Endometrial microvascular endothelial cells (primary cell): ENCODE measurements around the gene NUDT16L1. TPM values are rescaled to one million over a fixed set of nuclear protein-coding genes. Genes with fewer than 3 reads are reported as not detected.

Experiments used
- in situ Hi-C: cut with HindIII; loops from 2 replicates; pipeline ENCODE4 v1.10.0; 2017; ENCODE audit warnings: low sequenced_read_pairs, low pct_unique_long_range_greater_than_20kb; ENCODE audit errors: inconsistent ontology term
- total RNA-seq: library from RNA; depleted of rRNA; stranded (reverse); fragments of >200 nt; gene quantifications from one replicate; pipeline ENCODE4 v1.2.3, GENCODE V29; 2015; ENCODE audit errors: inconsistent ontology term

Gene NUDT16L1
- total RNA-seq, 1 donor from 2014 or later = 23.7 TPM

DNA sequence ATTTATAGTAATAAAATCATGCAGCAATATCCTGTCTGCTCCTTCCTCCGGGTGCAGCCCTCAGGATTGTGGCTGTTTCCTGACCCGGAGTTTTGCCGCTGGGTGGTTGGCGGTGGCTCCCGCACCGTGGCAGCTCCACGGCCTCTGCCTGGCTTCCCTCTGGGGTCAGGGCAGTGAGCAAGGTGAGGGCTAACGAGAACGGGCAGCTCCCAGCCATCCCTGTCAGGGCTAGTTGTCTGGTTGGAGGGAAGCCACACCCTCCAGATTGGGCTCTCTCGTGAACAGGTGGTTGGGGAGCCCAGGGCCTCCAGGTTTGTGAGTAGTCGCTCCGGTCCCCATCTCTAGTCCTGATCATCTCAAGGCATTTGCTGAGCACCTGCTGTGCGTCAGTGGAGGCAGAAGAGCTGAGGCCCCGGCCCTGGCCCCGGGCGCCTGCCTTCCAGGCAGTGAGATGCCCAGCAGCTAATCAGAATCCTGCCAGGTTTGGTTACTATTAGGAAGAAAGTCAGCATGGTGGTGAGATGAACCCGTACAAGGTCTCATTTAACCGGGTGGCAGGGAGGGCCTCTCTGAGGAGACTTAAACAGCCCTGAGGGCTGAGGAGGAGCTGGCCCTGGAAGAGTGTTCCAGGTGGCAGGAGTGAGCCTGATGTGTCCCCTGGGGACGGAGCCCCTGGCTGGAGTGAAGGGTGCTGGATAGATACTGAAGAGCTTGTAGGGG lies 2.3 kb upstream of the NUDT16L1 start:
- in situ Hi-C loops = no loop called here

DNA sequence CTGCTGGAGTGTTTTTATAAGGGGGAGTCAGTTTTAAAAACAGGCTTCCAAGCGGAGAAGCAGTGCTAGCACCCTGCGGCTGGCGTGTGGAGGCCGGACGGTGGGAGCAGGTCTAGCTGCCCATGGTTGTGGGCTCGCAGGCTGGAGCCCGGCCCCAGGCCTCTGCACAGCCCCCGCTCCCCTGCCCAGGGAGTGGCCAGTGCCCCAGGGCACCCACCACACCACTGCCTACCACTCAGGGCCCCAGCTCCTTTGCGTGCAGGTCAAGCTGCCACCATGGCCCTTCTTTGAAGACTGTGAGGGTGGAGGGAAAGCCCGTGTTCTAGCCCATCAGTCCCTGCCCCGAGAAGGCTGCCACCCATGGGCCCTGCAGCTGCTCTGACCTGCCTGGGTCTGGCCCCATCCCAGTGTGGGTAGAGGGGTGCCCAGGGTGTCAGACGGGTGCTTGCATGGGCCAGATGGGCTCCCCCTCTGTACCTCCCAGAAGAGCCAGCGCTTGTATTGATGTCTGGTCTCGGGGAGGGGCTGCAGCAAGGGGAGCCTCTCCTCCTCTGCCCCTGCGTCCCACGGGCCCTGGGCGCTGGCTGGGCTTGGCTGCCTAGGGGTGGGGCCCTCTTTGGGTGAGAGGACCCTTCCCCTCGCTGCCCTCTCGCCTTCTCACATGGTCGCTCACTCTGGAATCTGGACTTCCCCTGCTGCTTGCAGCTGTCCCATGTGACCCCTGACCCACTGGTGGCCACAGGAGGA lies 1.5 kb upstream of the NUDT16L1 start:
- in situ Hi-C loops = no loop called here

DNA sequence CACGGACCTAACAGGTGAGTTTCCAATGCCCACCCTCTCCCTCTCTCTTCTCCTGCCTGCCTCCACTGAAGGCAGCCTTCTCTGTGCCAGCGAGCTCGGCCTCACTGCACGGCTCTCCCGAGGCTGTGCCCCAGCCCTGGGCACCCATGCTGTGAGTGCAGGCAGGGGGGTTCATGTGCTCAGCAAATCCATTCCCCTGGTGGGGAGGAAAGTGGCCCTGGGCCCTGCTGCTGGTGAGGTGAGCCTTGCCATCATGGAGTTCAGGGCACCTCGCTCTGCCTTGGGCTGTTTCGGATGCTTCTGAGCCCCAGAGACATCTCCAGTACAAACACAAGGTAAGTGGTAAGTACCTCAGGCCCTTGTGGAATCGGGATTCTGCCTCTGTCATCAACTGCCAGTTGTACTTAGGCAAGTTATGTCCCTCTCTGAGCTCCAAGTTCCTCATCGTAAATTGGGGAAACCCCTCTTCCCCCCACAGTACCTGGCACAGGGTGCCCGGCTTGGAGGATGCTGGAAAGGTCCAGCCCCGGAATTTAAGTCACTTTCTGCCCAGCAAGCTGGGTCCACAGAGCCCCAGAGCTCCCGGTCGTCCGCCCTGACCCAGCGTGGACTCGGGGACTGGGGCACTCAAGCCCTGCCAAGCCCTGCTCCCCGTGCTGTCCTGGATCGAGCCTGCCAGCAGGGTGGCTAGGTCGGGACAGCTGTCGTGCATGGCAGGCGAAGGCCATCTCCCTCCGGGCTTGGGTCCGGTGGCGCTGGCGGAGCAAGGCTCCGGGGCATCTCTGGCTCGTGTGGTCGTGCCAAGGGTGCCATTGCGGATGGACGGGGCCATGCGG lies 684 bp upstream of the NUDT16L1 start:
- in situ Hi-C loops = no loop called here

DNA sequence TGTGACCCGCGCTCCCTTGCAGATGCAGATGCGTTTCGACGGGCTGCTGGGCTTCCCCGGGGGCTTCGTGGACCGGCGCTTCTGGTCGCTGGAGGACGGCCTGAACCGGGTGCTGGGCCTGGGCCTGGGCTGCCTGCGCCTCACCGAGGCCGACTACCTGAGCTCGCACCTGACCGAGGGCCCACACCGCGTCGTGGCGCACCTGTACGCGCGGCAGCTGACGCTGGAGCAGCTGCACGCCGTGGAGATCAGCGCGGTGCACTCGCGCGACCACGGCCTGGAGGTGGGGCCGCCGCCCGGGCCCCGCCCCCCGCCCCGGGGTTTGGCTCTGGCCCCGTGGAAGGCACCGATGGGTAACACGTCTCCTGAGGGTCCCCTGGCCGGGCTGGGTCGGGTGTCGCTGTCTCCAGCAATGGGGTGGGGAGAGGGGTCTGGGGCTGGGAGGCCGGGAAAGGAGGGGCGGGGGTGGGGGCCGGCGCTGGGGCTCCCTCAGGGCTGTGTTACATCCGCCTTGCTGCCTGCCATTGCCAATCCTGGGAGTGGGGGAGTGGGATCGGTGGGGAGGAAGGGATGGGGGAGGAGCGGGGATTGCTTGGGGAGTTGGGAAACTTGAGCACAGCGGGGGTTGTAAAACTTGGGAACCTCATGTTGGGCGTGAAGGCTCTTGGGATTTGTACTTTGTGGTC lies 737 bp downstream of the NUDT16L1 start:
- in situ Hi-C loops = no loop called here

DNA sequence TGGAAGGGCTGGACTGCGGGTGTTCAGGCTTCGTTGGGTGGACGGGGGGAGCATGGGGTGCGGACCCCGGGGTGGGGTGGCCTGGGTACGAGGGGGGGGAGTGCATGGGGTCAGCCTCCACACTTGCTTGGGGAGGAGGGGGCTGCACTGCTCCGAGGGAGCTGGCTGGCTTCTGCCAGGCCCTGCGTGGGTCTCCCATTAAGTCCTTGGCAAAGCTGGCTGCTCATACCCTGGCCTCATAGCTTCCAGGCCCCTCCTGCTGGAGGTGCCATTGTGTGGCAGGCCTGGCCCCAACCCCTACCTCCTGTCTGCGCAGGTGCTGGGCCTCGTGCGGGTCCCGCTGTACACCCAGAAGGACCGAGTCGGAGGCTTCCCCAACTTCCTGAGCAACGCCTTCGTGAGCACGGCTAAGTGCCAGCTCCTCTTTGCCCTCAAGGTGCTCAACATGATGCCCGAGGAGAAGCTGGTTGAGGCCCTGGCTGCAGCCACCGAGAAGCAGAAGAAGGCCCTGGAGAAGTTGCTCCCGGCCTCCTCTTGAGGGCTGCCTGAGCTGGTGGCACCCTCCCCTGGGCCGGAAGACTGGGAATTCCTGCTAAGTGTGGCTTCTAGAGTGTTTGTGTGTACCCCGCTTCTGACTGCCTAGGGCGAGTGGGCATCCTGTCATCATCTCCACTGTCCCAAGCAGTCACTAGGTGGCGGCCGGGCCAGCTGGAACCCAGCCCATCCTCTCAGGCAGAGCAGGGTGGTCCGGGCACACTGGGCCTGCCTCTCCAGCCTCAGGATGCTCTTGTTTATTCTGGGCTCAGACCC lies 1.5 kb downstream of the NUDT16L1 start:
- in situ Hi-C loops = no loop called here

DNA sequence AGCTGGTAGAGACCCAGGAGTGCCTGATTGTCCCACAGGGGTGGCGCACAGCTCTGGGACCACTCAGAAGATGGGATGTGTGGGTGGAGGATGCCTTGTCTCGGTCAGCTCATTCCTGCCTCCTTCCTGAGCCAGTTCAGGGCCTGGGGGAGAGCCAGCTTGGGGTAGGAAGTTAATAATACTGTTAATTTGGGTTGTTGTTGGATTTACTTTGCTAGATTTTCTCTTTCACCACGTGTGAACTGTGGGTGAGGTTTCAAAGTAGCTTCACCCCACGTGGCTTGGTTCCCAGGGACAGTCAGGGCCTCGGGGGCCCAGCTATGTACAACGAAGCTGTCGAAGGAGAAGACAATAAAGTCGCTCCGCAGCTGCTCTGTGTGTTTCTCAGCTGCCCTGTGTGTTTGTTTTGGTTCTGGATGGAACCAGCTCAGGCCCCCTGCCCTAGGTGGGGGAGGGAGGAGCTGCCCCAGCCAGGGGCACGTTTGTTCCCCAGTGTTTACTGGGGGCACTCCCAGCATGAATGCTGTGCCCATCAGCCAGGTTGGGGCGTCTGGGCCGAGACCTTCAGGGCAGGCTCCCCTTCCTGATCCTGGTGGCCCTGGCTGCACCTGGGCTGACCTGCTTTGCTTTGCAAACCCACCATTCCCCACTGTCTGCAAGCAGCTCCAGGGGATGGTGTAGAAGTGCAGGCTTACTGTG lies 2.3 kb downstream of the NUDT16L1 start:
- in situ Hi-C loops = no loop called here

DNA sequence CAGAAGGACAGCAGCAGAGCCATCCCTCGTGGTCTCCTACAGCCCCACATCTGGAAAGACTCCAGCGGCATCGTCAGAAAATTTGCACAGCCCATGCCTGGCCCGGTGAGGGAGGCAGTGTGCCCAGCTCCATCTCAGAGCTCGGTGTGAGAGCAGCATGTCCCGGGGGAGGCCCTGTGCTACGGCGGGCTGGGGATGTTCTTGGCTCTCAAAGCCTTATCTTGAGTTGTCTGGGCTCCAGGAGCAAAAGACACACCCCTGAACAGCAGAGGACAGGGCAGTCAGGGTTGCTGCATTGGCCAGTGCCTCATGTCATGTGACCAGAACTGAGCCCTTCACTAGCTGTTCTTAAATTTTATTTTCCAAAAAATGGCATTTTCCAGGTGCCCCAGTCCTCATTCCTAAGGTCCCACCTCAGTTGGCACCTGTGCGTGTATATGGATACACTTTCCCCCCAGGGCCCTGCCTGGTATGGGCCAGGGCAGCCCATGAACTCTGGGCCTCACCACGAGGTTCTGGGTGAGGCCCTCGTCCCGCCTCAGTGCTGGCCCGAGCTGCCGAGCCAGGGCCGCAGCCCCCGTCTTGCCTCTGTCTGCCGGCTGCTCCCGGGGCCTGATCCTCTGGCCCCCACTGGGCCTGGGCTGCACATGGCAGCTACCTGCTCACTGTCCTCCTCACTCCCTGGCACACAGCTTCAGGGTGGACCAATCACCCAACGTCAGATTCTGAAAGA lies 3.0 kb downstream of the NUDT16L1 start:
- in situ Hi-C loops = no loop called here

DNA sequence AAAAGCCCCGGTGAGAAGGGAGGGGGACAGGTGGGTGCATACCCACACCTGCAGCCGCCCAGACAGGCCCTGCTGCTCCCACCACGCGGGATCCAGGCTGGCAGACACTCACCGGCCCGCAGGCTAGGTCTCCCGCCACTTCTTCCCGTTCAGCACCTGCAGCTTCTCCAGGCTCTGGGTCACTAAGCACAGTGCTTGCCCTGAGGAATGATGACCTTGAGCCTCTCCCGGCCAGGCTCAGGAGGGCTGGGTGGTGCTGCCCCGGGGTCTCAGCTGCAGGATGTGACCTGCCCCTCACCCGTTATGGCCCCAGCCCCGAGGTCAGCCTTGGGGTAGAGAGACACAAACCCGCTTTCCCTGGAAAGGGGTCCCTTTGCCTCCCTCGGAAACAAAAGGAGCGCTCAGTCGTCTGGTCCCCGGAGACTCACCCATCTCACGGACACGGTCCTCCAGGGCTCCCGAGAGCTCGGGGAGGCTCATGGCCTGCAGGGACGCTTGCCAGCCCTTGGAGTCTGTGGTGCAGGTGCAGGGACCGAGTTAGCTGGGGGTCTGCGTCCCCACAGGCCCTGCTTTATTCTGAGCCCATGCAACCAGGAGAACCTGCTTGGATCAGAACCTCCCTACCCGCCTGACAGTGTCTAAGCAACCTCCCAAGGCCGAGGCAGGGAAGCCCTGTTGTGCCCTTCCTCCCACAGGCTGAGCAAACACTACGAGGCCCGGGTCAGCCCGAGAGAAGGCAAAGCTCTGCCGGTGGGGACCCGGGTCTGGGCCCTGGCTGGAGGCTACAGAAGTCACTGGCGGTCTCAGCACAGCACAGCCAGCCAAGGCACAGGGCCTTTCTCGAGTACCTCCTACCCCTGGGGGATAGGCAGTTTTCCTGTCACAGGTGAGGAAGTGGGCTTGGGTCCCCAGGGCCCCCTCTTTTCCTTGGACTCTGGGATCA lies 3.8 kb downstream of the NUDT16L1 start:
- in situ Hi-C loops = no loop called here

DNA sequence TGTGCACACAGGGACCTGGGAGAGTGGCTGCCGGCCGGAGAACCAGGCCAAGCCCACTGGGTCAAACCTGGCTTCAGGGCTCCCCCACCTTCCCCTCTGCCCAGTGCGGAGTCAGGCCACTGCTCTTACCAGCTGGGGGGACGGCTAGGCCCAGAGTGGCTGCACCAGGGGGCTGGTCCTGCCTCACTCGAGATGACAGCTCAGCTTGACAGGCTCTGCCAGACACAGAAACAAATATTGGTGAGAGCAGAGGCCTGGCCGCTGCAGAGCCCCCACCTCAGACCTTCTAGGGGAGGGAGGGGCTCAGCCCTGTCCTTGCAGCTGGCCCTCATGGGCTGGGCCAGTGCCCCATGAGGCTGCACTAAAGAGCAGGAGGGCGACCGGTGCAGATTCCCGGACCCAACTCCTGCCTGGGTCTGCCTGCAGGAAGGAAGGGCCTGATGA lies 4.5 kb downstream of the NUDT16L1 start:
- in situ Hi-C loops = no loop called here

DNA sequence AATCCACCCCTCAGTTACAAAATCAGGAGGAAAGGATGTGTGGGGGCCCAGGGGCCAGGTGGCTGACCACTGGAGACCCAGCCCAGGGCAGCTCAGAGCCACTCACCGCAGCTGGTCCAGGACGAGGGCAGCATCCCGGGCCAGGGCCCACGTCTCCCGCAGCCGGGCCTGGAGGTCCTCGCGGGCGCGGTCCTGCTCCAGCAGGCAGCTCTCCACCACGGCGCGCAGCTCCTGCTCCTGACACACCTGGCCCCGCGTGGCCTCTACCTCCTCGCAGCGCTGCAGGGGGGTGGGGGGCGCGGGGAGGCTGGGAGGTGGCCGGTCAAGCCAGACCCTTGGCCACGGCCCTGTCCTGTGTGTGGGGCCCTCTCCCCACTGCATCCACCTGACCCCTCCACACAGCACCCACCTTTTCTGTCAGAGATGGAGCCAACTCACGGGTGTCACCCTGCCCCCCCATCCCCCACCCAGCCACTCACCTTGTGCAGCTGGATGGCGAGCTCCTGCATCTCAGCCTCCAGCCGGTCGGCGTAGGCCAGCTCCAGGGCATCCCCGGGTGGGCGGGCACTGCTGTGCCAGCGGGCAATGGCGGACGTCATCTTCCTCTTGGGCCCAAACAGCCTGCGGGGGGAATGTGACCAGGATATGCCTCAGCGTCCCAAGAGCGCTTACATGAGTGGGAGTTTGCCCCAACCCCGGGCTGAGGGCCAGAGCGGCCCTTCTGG lies 5.1 kb downstream of the NUDT16L1 start:
- in situ Hi-C loops = no loop called here

DNA sequence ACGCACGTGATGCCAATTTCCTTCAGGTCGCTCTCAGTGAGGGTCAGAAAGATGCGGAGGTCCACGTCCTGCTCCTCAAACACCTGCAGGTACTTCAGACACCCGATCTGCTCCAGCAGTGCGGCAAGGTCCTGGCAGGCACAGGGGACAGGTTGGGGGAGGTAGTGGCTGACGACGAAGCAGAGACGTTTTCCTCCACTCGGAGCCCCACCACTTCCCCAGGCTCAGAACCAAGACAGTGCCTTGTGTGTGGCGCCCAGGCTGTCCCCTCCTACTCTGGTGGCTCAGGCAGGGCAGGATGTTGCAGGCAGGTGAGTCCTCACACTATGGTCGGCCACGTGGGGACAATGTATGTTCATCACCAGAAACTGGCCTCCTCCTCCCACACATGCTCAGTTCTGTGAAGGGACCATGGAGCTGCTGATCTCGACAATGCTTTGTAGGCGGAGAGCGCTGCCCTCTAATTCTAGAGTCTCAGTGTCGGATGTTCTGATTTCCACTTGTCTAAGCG lies 5.7 kb downstream of the NUDT16L1 start:
- in situ Hi-C loops = no loop called here

DNA sequence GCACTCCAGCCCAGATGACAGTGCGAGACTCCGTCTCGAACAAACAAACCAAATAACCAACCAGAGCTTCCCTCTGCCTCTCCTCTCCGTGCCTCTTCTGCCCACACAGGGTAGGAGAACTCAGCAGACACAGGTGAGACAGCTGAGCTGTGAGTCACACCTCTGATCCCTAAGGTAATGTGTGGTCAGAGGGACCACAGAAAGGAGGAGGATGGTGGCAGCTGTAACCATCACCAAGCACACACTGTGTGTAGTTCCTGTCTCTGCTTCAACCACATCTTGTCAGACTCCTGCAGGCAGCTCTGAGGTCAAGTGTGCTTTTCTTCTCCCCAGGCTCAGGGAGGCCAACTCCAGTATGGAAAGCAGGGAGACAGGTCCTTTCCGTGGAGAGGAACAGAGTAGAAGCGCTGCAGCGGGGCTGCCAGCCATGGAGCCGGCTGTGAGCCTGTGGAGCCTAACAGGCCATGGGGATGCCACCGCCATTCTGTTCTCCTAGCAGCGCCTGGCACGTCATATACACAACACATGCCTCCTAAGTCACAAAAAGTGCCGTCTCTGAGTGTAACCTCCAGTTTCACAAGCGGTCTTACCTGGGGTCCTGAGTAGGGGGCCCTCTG lies 7.1 kb downstream of the NUDT16L1 start:
- in situ Hi-C loops = no loop called here

DNA sequence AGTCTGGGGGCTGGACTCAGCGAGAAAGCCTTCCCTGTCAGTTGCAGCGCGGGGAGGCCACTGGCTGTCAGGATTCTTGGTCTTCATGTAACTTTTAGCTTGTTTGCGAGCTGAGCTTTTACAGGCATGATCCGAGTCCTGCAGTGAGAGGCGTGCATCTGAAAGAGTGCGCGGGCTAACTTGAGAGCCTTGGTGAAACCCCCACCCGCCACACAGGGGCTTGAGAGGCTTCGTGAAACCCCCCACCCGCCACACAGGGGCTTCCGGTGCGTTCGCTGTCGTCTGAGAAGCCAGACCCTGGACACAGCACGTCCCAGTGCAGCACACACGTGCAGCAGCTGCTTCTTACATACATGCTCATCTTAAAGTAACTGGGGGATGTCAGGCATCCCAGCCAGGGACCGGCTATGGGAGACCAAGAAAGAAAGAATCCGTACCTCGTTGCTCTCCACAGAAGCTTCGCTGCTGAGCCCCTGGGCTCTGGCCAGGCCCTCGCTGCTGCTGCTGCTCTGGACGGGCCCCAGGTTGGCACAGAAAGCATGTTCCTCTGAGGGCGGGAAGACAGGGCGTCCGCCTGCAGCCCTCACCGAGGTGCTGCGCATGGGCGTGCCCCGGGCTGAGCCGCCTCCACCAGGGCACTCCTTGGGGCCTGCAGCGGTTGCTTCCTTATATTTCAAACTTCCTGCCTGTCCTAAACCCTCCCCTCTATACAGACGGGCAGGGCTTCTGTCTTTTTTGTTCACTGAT lies 7.8 kb downstream of the NUDT16L1 start:
- in situ Hi-C loops = no loop called here

DNA sequence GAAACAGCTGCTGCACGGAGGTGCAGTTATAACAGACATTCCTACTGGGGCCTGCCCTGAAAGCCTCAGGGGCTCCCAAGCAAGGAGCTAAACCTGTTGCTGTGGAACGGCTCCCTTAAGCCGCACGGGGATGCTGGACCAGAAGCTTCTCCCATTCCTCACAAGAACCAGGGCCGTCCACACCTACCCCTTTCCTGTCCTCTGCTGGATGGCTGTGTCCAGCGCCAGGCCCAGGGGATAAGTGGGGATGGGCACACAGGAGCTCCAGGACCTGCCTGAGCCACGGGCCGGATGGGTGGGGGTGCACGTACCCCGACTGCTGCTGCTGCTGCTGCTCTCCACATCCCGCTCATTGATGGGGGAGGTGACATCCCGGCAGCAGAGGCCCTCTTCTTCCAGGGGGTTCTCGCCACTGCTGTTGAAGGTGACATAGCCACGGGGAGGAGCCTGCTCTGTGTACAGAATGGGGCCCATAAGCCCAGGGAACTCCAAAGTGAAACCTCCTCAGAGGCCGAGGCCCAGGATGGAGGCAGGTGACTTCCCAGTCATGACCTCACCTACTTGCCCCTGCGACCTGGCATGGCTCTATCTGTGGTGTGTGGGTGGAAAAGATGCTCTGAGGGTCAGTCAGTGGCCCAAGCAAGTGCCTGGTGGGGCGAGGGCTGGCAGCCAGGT lies 8.6 kb downstream of the NUDT16L1 start:
- in situ Hi-C loops = no loop called here
